HepG2 (cell line): ENCODE measurements around the gene FAM83G. TPM values are rescaled to one million over a fixed set of nuclear protein-coding genes. Genes with fewer than 3 reads are reported as not detected.

Experiments
- ATAC-seq: fragments of 200-7000 bp; cut with Tn5 transposase; 3 replicates; pipeline ENCODE4 v1.9.1; 2020; ENCODE audit warnings: mild to moderate bottlenecking, moderate library complexity
- BruUV-seq: library from RNA; stranded (reverse); fragments of 400-500 nt; replicated peaks from 2 replicates; lab custom pipeline; 2021; lab: Mats Ljungman, UMichigan
- CTCF ChIA-PET: fragments of 300-600 bp; formaldehyde crosslinking; extraction: SDS; loops from one replicate; lab custom pipeline; 2021; ENCODE audit warnings: low total read pairs, inconsistent platforms, low intra/inter-chr PET ratio; lab: Yijun Ruan, JAX
- POLR2A ChIA-PET: fragments of 350-600 bp; sonication (Branson Sonifier 250); formaldehyde crosslinking; loops from one replicate; lab custom pipeline; 2020; ENCODE audit warnings: antibody characterized with exemption, inconsistent platforms; lab: Yijun Ruan, JAX
- DNase-seq: peaks from one replicate; pipeline ENCODE4 v3.0.0-alpha.2; 2015; ENCODE audit warnings: low spot score
- FAIRE-seq: peaks from 3 replicates; lab custom pipeline; 2011; peaks lifted over from hg19 to GRCh38; lab: Jason Lieb, UNC
- H2AFZ ChIP-seq: one replicate; pipeline ENCODE4 v1.6.1; 2011; ENCODE audit warnings: low read length, inconsistent platforms
- H3K27ac ChIP-seq: fragments of 300-600 bp; 3 replicates; pipeline ENCODE4 v1.8.0; 2011; ENCODE audit warnings: mixed run types, mild to moderate bottlenecking, mixed read lengths, low read length, inconsistent platforms; ENCODE audit not compliant: insufficient read depth; ENCODE audit errors: extremely low read length
- H3K27me3 ChIP-seq, 2 experiments: fragments of 200-600 bp in 1 of 2; 2 replicates in 1 of 2; 3 replicates in 1 of 2; pipeline versions ENCODE4 v1.6.0 to v1.8.0; 2011; ENCODE audit warnings: low read length in 2 of 2, mild to moderate bottlenecking in 2 of 2, moderate library complexity in 2 of 2, inconsistent platforms in 1 of 2; ENCODE audit not compliant: insufficient read depth in 2 of 2, control insufficient read depth in 1 of 2
- H3K36me3 ChIP-seq, 2 experiments: fragments of 200-600 bp in 1 of 2; replicated peaks in 1 of 2; 2 replicates in 1 of 2; 3 replicates in 1 of 2; pipeline versions ENCODE4 v1.5.1 to v1.8.0; 2011; ENCODE audit warnings: low read length in 2 of 2, inconsistent platforms in 1 of 2; ENCODE audit not compliant: insufficient read depth in 2 of 2, control insufficient read depth in 1 of 2
- H3K4me1 ChIP-seq: 2 replicates; pipeline ENCODE4 v1.5.1; 2012; ENCODE audit warnings: low read length, inconsistent platforms; ENCODE audit not compliant: insufficient read depth
- H3K4me2 ChIP-seq: 2 replicates; pipeline ENCODE4 v1.6.0; 2011; ENCODE audit warnings: low read depth, low read length, inconsistent platforms
- H3K4me3 ChIP-seq, 3 experiments: fragments of 200-600 bp in 1 of 3; sonication (generic), shearing (Covaris generic) in 1 of 3; replicated peaks in 1 of 3; 2 replicates each; pipeline ENCODE4 v1.5.1; 2011 to 2016; ENCODE audit warnings: low read length in 3 of 3, inconsistent platforms in 2 of 3, low read depth in 2 of 3, mild to moderate bottlenecking in 2 of 3, control low read depth in 1 of 3, mixed read lengths in 1 of 3; ENCODE audit not compliant: insufficient read depth in 1 of 3
- H3K79me2 ChIP-seq: one replicate; pipeline ENCODE4 v1.6.1; 2011; ENCODE audit warnings: low read length, inconsistent platforms; ENCODE audit not compliant: insufficient read depth
- H3K9ac ChIP-seq: 2 replicates; pipeline ENCODE4 v1.6.0; 2011; ENCODE audit warnings: mild to moderate bottlenecking, low read depth, low read length, inconsistent platforms; ENCODE audit not compliant: insufficient read depth
- H3K9me3 ChIP-seq: 2 replicates; pipeline ENCODE4 v1.5.1; 2012; ENCODE audit warnings: mild to moderate bottlenecking, low read length
- H4K20me1 ChIP-seq: 2 replicates; pipeline ENCODE4 v1.6.0; 2011; ENCODE audit warnings: inconsistent platforms, mild to moderate bottlenecking, low read length, moderate library complexity; ENCODE audit not compliant: insufficient read depth
- ARHGAP35 ChIP-seq: sonication (generic); formaldehyde crosslinking; IDR thresholded peaks from 2 replicates; pipeline ENCODE4 v1.9.0; 2022; ENCODE audit warnings: mild to moderate bottlenecking, inconsistent platforms, moderate library complexity, missing genetic modification reagents, borderline replicate concordance
- NFKB2 ChIP-seq: sonication (generic); formaldehyde crosslinking; IDR thresholded peaks from 2 replicates; pipeline ENCODE4 v1.4.0; 2020; ENCODE audit warnings: missing genetic modification reagents, borderline replicate concordance
- NR2F6 ChIP-seq, 2 experiments: IDR thresholded peaks; 2 replicates each; pipeline ENCODE4 v1.6.1; 2016; ENCODE audit warnings: antibody characterized with exemption in 1 of 2, mild to moderate bottlenecking in 1 of 2
- PHB2 ChIP-seq: fragments of 450-650 bp; IDR thresholded peaks from 2 replicates; pipeline ENCODE4 v1.6.1; 2018; ENCODE audit not compliant: partially characterized antibody
- ZFY ChIP-seq: sonication (generic); formaldehyde crosslinking; IDR thresholded peaks from 2 replicates; pipeline ENCODE4 v1.4.0; 2020; ENCODE audit warnings: missing genetic modification reagents
- ZNF20 ChIP-seq: sonication (generic); formaldehyde crosslinking; IDR thresholded peaks from 2 replicates; pipeline ENCODE4 v1.4.0; 2020; ENCODE audit warnings: mild to moderate bottlenecking, moderate library complexity, missing genetic modification reagents
- ZNF3 ChIP-seq: IDR thresholded peaks from 2 replicates; pipeline ENCODE4 v1.7.0; 2017; ENCODE audit warnings: inconsistent platforms
- ZNF484 ChIP-seq: sonication (generic); formaldehyde crosslinking; IDR thresholded peaks from 2 replicates; pipeline ENCODE4 v1.5.1; 2020; ENCODE audit warnings: mild to moderate bottlenecking, low read depth, missing genetic modification reagents, borderline replicate concordance
- ZNF501 ChIP-seq: sonication (generic); formaldehyde crosslinking; IDR thresholded peaks from 2 replicates; pipeline ENCODE4 v1.5.1; 2020; ENCODE audit warnings: mild to moderate bottlenecking, moderate library complexity, missing genetic modification reagents
- ZNF784 ChIP-seq: sonication (generic); formaldehyde crosslinking; IDR thresholded peaks from 2 replicates; pipeline ENCODE4 v1.5.1; 2020; ENCODE audit warnings: missing genetic modification reagents, mild to moderate bottlenecking, borderline replicate concordance
- WGBS: methylation state at CpG from one replicate; pipeline ENCODE4 v1.1.6; 2017; ENCODE audit warnings: low lambda C conversion rate; 5-methylcytosine and 5-hydroxymethylcytosine counted together
- in situ Hi-C: cut with HindIII; loops from 2 replicates; pipeline ENCODE4 v1.10.0; 2017; ENCODE audit warnings: low pct_unique_long_range_greater_than_20kb; ENCODE audit not compliant: extremely low pct_ligation_motif_present
- intact Hi-C: fragments of 100-400 bp; cut with micrococcal nuclease; formaldehyde crosslinking; loops from one replicate; pipeline ENCODE4 v1.10.0; 2022; ENCODE audit not compliant: unreplicated experiment
- polyA plus RNA-seq, 8 experiments: library from polyadenylated mRNA; depleted of rRNA in 3 of 8; stranded (reverse) in 7 of 8; unstranded in 1 of 8; fragments of >200 nt; fragmentation: Illumina TruSeq in 4 of 8; extraction: Trizol in 4 of 8; gene quantifications; 2 replicates each; pipeline versions ENCODE4 v1.2.1 to v1.2.3, GENCODE V29; 2011 to 2016; ENCODE audit warnings: low read depth in 4 of 8, missing spikeins in 1 of 8, mixed read lengths in 1 of 8; ENCODE audit not compliant: insufficient read depth in 1 of 8
- total RNA-seq, 5 experiments: library from RNA; depleted of rRNA; stranded (reverse); fragments of >200 nt; fragmentation: Illumina TruSeq; extraction: Trizol; gene quantifications; 2 replicates each; pipeline ENCODE4 v1.2.3, GENCODE V29; 2016; ENCODE audit warnings: low read depth in 1 of 5
- TF ChIP-seq, protein P1 (sequence below): sonication (generic); formaldehyde crosslinking; IDR thresholded peaks from 2 replicates; pipeline ENCODE4 v1.5.0; 2020; ENCODE audit warnings: mild to moderate bottlenecking, missing genetic modification reagents, moderate library complexity
- TF ChIP-seq, protein P2 (sequence below): sonication (generic); formaldehyde crosslinking; IDR thresholded peaks from 2 replicates; pipeline ENCODE4 v1.8.0; 2022; ENCODE audit warnings: missing genetic modification reagents, mild to moderate bottlenecking, inconsistent platforms, borderline replicate concordance
- TF ChIP-seq, protein P3 (sequence below): sonication (generic); formaldehyde crosslinking; IDR thresholded peaks from 2 replicates; pipeline ENCODE4 v1.9.0; 2021; ENCODE audit warnings: missing genetic modification reagents, mild to moderate bottlenecking, borderline replicate concordance

The FAM83G gene
- total and polyA plus RNA-seq, 2 of the 13 experiments (the other 11 are each of a cell fraction or from before 2014, with no cell fraction given): 13.7 to 18.6 TPM

DNA sequence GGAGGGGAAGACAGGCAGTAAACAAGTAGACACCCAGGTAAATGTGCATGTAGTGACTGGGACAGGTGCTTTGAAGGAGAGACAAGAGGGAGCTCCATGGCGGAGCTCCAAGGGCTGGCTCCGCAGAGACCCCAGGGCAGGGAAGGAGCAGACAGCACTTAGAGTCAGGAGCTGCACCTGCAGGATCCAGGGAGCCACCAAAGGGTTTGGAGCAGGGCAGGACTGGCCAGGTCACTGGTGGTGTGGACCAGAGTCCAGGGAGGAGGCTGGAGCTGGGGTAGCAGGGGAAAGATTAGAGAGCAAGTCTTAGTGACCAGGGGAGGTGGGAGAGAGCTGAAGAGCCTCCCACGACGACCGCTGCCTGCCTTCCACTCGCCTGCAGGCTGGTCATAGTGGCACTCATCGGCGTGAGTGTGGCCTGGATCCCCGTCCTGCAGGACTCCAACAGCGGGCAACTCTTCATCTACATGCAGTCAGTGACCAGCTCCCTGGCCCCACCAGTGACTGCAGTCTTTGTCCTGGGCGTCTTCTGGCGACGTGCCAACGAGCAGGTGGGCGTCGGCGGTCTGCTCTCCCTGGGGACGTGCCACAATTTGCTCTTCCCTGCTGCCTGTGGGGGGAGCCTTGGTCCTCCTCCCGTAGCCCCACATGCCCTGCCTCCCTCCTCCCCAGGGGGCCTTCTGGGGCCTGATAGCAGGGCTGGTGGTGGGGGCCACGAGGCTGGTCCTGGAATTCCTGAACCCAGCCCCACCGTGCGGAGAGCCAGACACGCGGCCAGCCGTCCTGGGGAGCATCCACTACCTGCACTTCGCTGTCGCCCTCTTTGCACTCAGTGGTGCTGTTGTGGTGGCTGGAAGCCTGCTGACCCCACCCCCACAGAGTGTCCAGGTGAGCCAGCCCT, 14.7 kb upstream of the FAM83G start (continued):
- TF ChIP-seq, protein P1, sequence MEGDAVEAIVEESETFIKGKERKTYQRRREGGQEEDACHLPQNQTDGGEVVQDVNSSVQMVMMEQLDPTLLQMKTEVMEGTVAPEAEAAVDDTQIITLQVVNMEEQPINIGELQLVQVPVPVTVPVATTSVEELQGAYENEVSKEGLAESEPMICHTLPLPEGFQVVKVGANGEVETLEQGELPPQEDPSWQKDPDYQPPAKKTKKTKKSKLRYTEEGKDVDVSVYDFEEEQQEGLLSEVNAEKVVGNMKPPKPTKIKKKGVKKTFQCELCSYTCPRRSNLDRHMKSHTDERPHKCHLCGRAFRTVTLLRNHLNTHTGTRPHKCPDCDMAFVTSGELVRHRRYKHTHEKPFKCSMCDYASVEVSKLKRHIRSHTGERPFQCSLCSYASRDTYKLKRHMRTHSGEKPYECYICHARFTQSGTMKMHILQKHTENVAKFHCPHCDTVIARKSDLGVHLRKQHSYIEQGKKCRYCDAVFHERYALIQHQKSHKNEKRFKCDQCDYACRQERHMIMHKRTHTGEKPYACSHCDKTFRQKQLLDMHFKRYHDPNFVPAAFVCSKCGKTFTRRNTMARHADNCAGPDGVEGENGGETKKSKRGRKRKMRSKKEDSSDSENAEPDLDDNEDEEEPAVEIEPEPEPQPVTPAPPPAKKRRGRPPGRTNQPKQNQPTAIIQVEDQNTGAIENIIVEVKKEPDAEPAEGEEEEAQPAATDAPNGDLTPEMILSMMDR (CRISPR knock-in tag): 0 out of 2 replicates have a peak, but pooled peaks have one; percentile 19
- TF ChIP-seq NR2F6 (IDR thresholded peaks at IDR 0.05) (0 out of 2 replicates have a peak, but pooled peaks have one; percentile 26), NR2F6 (CRISPR knock-in tag; IDR thresholded peaks at IDR 0.05) (no peak)
- TF ChIP-seq, all 625 proteins: peak for 10

DNA sequence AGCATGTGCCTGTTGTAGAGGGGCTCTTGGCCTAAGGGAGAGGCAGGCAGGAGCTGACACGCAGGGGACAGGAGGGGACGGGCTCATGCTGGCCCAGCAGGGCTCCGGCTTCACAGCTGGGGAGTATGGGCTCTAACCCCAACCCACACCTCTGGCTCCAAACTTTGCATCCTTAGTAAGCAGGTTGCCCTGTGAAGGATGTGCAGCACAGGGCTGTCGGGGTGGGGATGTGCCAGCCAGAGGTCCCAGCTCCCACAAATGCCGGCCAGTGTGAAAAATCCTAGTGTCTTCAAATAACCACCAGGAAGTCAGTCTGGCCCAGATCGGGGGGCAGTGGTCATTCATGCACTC, 14.0 kb upstream of the FAM83G start:
- Histone ChIP-seq H3K4me2 (no peak overlapping the region), H3K9me3 (no peaks in the 10 kb centered on the region), H3K27me3 (peaks cover 6 to 32% of the 10 kb centered on the region in 2 experiments; a peak in 3 of 5 replicates), H3K9ac (no peak overlapping the region), H3K27ac (no peak overlapping the region), H3K4me3 (no peak overlapping the region), H3K79me2 (no peaks in the 10 kb centered on the region), H4K20me1 (no peaks in the 10 kb centered on the region), H3K4me1 (peaks cover 59% of the 10 kb centered on the region), H2AFZ (no peak overlapping the region), H3K36me3 (no peaks in the 10 kb centered on the region)
- intact Hi-C loops: no loop called here
- ATAC-seq: no peak
- no peak for FAIRE-seq
- in situ Hi-C loops: no loop called here
- ChIA-PET POLR2A (interaction anchor here (1.9 kb wide), 1 partner anchor 12 kb away, joined by 11 read pairs; no protein-coding TSS in a partner anchor), CTCF (no interaction called here)
- BruUV-seq: no TSS peak
- WGBS: 64% methylated on average over 5 of the region's 6 CpGs
- DNase-seq: no peak
- TF ChIP-seq ZNF484 (CRISPR knock-in tag): no peak
- no peak for TF ChIP-seq ZNF3
- no peak for TF ChIP-seq NFKB2 (CRISPR knock-in tag)
- TF ChIP-seq, protein P2, sequence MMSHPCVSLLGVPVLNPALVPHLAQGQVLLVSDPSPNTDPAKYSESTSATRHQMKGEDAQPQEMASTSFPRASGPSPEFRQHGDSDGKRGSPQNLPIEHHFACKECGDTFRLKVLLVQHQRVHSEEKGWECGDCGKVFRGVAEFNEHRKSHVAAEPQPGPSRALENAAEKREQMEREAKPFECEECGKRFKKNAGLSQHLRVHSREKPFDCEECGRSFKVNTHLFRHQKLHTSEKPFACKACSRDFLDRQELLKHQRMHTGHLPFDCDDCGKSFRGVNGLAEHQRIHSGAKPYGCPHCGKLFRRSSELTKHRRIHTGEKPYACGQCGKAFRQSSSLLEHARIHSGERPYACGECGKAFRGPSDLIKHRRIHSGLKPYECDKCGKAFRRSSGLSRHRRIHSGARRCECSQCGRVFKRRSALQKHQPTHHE: no peak
- no peak for TF ChIP-seq ARHGAP35 (CRISPR knock-in tag)
- TF ChIP-seq, protein P3, sequence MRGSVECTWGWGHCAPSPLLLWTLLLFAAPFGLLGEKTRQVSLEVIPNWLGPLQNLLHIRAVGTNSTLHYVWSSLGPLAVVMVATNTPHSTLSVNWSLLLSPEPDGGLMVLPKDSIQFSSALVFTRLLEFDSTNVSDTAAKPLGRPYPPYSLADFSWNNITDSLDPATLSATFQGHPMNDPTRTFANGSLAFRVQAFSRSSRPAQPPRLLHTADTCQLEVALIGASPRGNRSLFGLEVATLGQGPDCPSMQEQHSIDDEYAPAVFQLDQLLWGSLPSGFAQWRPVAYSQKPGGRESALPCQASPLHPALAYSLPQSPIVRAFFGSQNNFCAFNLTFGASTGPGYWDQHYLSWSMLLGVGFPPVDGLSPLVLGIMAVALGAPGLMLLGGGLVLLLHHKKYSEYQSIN (CRISPR knock-in tag): no peak
- TF ChIP-seq ZNF784 (CRISPR knock-in tag): no peak
- no peak for TF ChIP-seq ZFY (CRISPR knock-in tag)
- no peak for TF ChIP-seq ZNF20
- no peak for TF ChIP-seq PHB2
- no peak for TF ChIP-seq ZNF501
